Body of pancreas (tissue), 4 donors: ENCODE measurements around the gene GPR26.

ENCODE experiments used
- CTCF ChIP-seq, 7 experiments: fragments of 450-650 bp in 4 of 7; fragments of 200-600 bp in 3 of 7; sonication (generic) in 3 of 7; IDR thresholded peaks; one replicate each; pipeline ENCODE4 v1.5.1; 2016 to 2019; ENCODE audit warnings: antibody characterized with exemption in 7 of 7
- POLR2A ChIP-seq, 3 donors: fragments of 450-650 bp; IDR thresholded peaks; one replicate each; pipeline ENCODE4 v1.6.1; 2016; ENCODE audit warnings: antibody characterized with exemption in 3 of 3, mild to moderate bottlenecking in 2 of 3

GRCh38 chr10:123704812-123705211 lies 38.7 kb downstream of the GPR26 start:
- TF ChIP-seq CTCF (IDR thresholded peaks at IDR 0.05), result no peak
- no peak for TF ChIP-seq POLR2A (IDR thresholded peaks at IDR 0.05)
